SH-SY5Y (cell line): Measurements from ENCODE around the gene RORB.

Source experiments
- GATA2 ChIP-seq: IDR thresholded peaks from 2 replicates; pipeline ENCODE4 v1.6.1; 2011; ENCODE audit warnings: mild to moderate bottlenecking, low read depth, low read length
- GATA3 ChIP-seq: IDR thresholded peaks from 2 replicates; pipeline ENCODE4 v1.6.1; 2011; ENCODE audit warnings: low read depth, mild to moderate bottlenecking, low read length, moderate library complexity

- no peak for TF ChIP-seq GATA3
- no peak for TF ChIP-seq GATA2
Measured at GRCh38 chr9:74683322-74683721, 186.2 kb downstream of the RORB start.
